NB4 (cell line): ENCODE measurements around the gene SGSM2.

ENCODE experiments used
- DNase-seq: peaks from one replicate; pipeline ENCODE4 v3.0.0; 2010; ENCODE audit warnings: low read depth
- H3K4me3 ChIP-seq: one replicate; pipeline ENCODE4 v1.5.1; 2011; ENCODE audit warnings: mild to moderate bottlenecking, low read depth, low read length, moderate library complexity
- MYC ChIP-seq: IDR thresholded peaks from 2 replicates; pipeline ENCODE4 v1.6.1; 2011; ENCODE audit warnings: low read depth, low read length
- POLR2A ChIP-seq: IDR thresholded peaks from 2 replicates; pipeline ENCODE4 v1.6.1; 2011; ENCODE audit warnings: mild to moderate bottlenecking; ENCODE audit not compliant: insufficient read length; ENCODE audit errors: extremely low read depth
- TF ChIP-seq, protein P1 (sequence below): IDR thresholded peaks from 2 replicates; pipeline ENCODE4 v1.6.1; 2011; ENCODE audit warnings: low read depth, low read length
- TF ChIP-seq, protein P2 (sequence below): IDR thresholded peaks from one replicate; pipeline ENCODE4 v1.5.1; 2012; ENCODE audit warnings: low read depth, low read length

Gene SGSM2

DNA sequence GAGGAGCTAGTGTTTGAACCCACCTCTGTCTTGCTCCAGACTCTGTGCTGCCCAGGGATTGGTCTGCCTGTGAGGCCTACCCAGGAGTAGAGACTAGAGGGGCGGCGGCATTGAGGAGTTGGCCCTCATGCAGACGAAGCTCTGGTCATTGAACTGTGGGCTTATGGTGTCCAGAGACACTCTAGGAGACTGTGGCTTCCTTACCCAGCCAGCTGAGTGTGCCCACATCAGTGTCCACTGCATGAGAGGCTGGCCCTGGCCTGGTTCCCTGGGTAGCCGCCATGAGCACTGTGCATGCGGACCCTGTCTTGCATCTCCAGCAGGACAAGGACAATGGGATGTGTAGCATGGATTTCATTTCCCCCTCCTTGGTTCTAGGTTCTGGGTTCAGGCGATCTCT, 14.0 kb downstream of the SGSM2 start:
- TF ChIP-seq MYC (no peak), POLR2A (no peak)
- TF ChIP-seq, protein P1, sequence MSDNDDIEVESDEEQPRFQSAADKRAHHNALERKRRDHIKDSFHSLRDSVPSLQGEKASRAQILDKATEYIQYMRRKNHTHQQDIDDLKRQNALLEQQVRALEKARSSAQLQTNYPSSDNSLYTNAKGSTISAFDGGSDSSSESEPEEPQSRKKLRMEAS: no peak
- TF ChIP-seq, protein P2, sequence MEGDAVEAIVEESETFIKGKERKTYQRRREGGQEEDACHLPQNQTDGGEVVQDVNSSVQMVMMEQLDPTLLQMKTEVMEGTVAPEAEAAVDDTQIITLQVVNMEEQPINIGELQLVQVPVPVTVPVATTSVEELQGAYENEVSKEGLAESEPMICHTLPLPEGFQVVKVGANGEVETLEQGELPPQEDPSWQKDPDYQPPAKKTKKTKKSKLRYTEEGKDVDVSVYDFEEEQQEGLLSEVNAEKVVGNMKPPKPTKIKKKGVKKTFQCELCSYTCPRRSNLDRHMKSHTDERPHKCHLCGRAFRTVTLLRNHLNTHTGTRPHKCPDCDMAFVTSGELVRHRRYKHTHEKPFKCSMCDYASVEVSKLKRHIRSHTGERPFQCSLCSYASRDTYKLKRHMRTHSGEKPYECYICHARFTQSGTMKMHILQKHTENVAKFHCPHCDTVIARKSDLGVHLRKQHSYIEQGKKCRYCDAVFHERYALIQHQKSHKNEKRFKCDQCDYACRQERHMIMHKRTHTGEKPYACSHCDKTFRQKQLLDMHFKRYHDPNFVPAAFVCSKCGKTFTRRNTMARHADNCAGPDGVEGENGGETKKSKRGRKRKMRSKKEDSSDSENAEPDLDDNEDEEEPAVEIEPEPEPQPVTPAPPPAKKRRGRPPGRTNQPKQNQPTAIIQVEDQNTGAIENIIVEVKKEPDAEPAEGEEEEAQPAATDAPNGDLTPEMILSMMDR: no peak
- DNase-seq: no peak
- H3K4me3 ChIP-seq: no peak overlapping the region

DNA sequence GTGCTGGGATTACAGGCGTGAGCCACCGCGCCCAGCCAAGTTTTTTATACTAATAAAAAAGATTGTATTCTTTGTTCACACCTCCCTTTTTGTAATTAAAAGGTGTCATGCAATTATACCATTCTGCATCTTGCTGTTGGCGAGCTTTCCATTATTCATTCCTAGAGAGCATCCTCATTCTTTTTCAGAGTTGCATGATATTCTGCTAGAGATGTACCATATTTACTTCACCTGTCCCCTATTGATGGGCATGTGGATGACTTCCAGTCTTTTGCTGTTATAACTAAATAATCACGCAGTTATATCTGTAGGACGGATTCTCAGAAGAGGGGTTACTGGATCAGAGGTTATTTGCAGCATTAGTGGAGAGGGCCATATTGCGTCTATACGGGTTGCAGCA, 17.0 kb downstream of the SGSM2 start:
- no peak for DNase-seq
- no peak overlapping the region for H3K4me3 ChIP-seq
- TF ChIP-seq, protein P1: no peak
- TF ChIP-seq POLR2A (no peak), MYC (no peak)
- TF ChIP-seq, protein P2: no peak

DNA sequence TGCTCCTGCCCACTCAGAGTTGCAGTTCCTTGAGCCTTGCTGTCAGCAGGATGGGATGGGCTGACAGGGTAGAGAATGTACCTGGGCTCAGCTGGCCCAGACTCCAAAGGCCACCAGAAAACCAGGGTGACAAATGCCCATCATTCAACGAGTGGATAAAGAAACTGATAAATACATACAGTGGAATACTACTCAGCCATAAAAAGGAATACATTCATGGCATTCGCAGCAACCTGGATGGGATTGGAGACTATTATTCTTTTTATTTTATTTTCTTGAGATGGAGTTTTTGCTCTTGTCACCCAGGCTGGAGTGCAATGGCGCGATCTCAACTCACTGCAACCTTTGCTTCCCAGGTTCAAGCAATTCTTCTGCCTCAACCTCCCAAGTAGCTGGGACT, 19.9 kb downstream of the SGSM2 start:
- TF ChIP-seq, protein P1: no peak
- no peak for TF ChIP-seq POLR2A
- TF ChIP-seq MYC: no peak
- TF ChIP-seq, protein P2: no peak
- DNase-seq: no peak

DNA sequence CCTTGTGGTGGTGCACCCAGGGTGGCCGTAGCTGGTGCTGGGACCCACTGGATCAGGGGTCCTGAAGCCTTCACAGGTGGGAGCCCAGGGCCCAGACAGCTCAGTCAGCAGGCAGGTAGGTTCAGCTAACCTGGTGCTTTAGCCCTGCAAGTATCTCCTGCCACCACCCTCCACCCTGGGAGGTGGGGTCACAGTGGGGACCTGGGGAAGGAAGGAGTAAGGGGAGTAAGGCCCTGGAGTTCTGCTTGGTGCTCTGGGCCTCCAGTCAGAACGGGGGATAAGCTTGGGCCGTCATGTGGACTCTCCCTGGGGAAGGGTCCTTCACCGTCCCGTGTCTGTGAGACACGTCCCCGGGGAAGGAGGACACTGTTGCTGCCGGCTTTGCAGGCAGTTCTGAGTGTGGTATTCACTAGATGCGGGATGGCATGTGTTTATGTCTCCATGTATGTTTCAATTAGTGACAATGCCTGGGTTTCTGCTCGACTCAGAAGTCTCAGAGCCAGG, 20.7 kb downstream of the SGSM2 start:
- H3K4me3 ChIP-seq: no peak overlapping the region
- TF ChIP-seq, protein P2: no peak
- TF ChIP-seq POLR2A: no peak
- TF ChIP-seq, protein P1: no peak
- TF ChIP-seq MYC: no peak
- no peak for DNase-seq

More for the DNA sequence above, 19.9 kb downstream of the SGSM2 start:
- no peak overlapping the region for H3K4me3 ChIP-seq

DNA sequence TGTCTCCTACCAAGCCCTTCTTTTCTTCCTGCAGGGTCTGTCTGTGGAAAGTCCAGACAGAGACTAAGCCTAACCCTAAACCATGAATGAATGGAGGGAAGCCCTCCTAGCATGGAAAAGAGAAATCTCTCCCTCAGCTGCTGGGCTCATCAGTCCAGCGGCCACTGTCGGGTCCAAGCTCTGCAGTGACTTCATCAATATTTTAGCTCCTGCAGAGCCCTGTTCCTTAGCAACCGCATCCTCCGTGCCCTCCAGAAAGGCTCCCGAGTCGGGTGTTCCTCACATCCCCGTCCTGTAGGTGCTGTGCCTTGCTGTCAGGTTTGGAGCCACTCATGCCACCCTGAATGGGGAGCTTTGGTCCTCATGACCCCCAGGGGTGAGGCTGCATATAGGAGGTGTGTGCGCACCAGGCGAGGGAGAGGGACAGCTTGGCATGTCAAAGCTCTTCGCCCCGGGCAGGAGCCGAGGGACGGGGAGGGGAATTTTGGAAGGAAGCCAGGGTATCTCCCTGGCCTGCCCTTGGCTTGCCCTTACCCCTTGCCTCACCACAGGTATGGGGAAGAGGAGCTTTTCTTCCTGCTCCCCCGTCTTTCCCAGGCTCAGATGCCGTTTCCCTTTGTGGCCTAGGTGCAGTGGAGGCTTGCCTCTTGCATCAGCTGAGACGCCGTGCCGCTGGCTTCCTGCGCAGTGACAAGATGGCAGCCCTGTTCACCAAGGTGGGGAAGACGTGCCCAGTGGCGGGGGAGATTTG, 23.9 kb downstream of the SGSM2 start:
- TF ChIP-seq, protein P2: no peak
- TF ChIP-seq MYC (no peak), POLR2A (no peak)
- TF ChIP-seq, protein P1: no peak
- no peak for DNase-seq
- no peak overlapping the region for H3K4me3 ChIP-seq
